ENCODE results near the gene KRT85.
"Not testable (repeated sequence)": the region's sequence is repeated elsewhere in the genome, so short reads cannot be mapped to it uniquely, and the experiment has no call there.

The KRT85 gene

DNA sequence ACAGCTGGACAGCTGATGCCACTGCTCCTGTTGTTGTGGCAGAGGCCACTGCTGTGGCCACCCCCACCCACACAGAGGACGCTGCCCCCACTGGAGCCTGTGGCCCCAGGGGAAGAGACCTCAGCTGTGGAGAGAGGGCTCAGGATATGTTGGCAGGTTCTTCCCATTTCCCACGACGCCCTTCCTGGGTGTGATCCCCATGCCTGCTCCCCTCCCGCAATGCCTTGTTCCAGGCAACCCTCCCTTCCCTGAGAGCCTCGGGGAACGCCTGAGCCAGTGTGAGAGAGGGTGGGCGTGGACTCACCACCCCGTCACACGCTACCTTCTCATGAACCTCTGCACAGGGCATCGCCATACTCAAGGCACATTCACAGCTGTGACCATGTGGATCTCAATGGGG, 44.5 kb upstream of the KRT85 start:
- Histone ChIP-seq H2AFZ (ENCODE audit: low read length) (no peak overlapping the region), H3K27me3 (ENCODE audit: insufficient read depth, low read length) (no peaks in the 10 kb centered on the region), H3K4me1 (ENCODE audit: insufficient read depth, low read length, severe bottlenecking) (no peaks in the 10 kb centered on the region), H3K79me2 (ENCODE audit: insufficient read depth, low read length) (no peaks in the 10 kb centered on the region), H3K9me3 (ENCODE audit: low read length) (no peaks in the 10 kb centered on the region), H3K4me3 (ENCODE audit: low read depth, low read length, poor library complexity, severe bottlenecking) (no peak overlapping the region), H3K36me3 (ENCODE audit: insufficient read depth, low read length) (no peaks in the 10 kb centered on the region), H3K9me2 (ENCODE audit: low read depth, low read length) (no peaks in the 10 kb centered on the region), H3F3A (ENCODE audit: insufficient read depth, low read length) (no peaks in the 10 kb centered on the region), H4K20me1 (ENCODE audit: insufficient read depth, low read length) (no peaks in the 10 kb centered on the region), H3K4me2 (ENCODE audit: low read length) (no peak overlapping the region), H3K9ac (ENCODE audit: low read length) (no peak overlapping the region), H3K27ac (ENCODE audit: low read depth, low read length, poor library complexity, severe bottlenecking) (no peak overlapping the region)
- TF ChIP-seq CTCF (IDR thresholded peaks at IDR 0.05; ENCODE audit: low read length) (no peak), EZH2 (IDR thresholded peaks at IDR 0.05; ENCODE audit: borderline replicate concordance, low read length) (no peak)

DNA sequence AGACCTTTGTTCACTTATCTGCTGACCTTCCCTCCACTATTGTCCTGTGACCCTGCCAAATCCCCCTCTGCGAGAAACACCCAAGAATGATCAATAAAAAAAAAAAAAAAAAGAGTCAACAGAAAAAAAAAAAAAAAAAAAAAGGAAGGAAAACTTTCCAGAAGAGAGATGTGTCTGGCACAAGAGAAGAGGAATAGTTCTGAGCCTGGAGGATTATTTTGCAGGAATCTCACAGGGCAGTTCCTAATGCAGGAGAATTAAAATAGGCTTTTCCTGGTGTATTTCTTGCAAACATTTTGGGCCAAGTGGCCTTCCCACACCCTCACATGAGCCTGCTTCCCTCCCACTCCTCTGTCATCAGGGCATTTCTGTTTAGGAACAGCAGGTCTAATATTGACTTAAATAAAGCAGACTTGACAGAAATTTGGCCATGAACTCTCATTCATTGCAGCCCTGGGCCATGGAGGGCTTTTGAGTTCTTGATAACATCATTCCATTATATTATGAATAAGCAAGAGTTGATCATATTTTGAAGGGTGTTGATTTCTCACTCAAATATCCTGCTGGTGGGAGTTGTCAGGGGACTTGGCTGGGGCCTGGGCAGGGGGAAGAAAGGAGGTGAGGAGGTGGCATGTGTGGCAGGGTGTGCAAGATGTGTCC, 43.4 kb upstream of the KRT85 start:
- H3K27me3 ChIP-seq (ENCODE audit: insufficient read depth, low read length); H3K9me2 ChIP-seq (ENCODE audit: low read depth, low read length); H3K4me2 ChIP-seq (ENCODE audit: low read length); H3K9ac ChIP-seq (ENCODE audit: low read length); H3F3A ChIP-seq (ENCODE audit: insufficient read depth, low read length); H2AFZ ChIP-seq (ENCODE audit: low read length); H3K27ac ChIP-seq (ENCODE audit: low read depth, low read length, poor library complexity, severe bottlenecking); H3K79me2 ChIP-seq (ENCODE audit: insufficient read depth, low read length); H3K4me3 ChIP-seq (ENCODE audit: low read depth, low read length, poor library complexity, severe bottlenecking); H3K4me1 ChIP-seq (ENCODE audit: insufficient read depth, low read length, severe bottlenecking); H4K20me1 ChIP-seq (ENCODE audit: insufficient read depth, low read length); H3K9me3 ChIP-seq (ENCODE audit: low read length); H3K36me3 ChIP-seq (ENCODE audit: insufficient read depth, low read length): not testable (repeated sequence)

DNA sequence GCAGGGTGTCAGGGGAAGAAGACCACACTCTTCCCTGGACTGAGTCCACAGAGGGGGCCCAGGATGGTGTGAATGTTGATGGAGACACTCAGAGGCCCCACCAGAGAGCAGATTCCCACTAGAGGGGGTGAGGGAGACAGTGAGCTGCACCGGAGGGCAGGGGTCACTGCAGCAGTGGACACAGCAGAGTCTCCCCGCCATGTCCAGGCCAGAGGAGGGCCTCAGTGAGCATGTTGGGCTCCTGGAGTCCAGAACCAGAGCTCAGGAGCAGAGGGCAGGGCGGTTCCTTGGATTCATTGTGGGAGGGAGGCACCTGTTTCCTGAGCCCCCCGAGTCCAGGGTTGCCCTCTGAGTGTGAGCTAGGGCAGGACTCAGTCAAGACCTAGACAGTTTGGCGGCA, 40.6 kb upstream of the KRT85 start:
- Histone ChIP-seq H3K4me3 (ENCODE audit: low read depth, low read length, poor library complexity, severe bottlenecking) (no peak overlapping the region), H3K4me2 (ENCODE audit: low read length) (no peak overlapping the region), H3K36me3 (ENCODE audit: insufficient read depth, low read length) (no peaks in the 10 kb centered on the region), H3K27ac (ENCODE audit: low read depth, low read length, poor library complexity, severe bottlenecking) (no peak overlapping the region), H4K20me1 (ENCODE audit: insufficient read depth, low read length) (no peaks in the 10 kb centered on the region), H3K9me2 (ENCODE audit: low read depth, low read length) (no peaks in the 10 kb centered on the region), H3K9ac (ENCODE audit: low read length) (no peak overlapping the region), H3K4me1 (ENCODE audit: insufficient read depth, low read length, severe bottlenecking) (no peaks in the 10 kb centered on the region), H3K79me2 (ENCODE audit: insufficient read depth, low read length) (no peaks in the 10 kb centered on the region), H2AFZ (ENCODE audit: low read length) (no peak overlapping the region), H3K27me3 (ENCODE audit: insufficient read depth, low read length) (no peaks in the 10 kb centered on the region), H3K9me3 (ENCODE audit: low read length) (no peaks in the 10 kb centered on the region), H3F3A (ENCODE audit: insufficient read depth, low read length) (no peaks in the 10 kb centered on the region)
- no peak for TF ChIP-seq CTCF (IDR thresholded peaks at IDR 0.05; ENCODE audit: low read length)
- TF ChIP-seq EZH2 (IDR thresholded peaks at IDR 0.05; ENCODE audit: borderline replicate concordance, low read length) = no peak

DNA sequence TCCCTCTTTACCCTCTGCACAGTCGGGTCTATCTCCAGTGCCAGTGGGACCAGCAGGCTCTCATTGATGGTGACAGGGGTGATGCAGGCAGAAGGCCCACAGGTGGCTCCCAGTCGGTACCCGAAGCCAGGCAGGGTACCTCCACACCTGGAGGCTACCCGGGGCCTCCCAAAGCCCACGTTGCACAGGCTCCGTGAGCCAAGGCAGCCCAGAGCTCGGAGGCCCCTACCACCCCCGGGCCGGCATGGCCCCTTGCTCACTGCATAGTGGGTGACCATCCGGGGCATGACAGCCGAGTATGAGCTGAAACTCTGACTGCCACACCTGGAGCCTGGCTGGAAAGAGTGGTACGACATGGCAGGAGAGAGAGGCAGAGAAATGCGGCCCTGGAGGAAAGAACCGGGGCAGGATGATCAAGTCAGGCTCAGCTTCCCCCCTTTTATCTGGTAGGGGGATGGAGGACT, 38.7 kb upstream of the KRT85 start, which contains the start of gene KRT82:
TSS of gene KRT82 (minus strand) at position 414 of the 464 bp plus-strand sequence. CDS start at position 356, 58 bp downstream.
- Histone ChIP-seq H3K9me2 (ENCODE audit: low read depth, low read length) (no peaks in the 10 kb centered on the region), H3K27ac (ENCODE audit: low read depth, low read length, poor library complexity, severe bottlenecking) (no peak within 1 kb of the TSS), H3F3A (ENCODE audit: insufficient read depth, low read length) (no peaks in the 10 kb centered on the region), H2AFZ (ENCODE audit: low read length) (no peak within 1 kb of the TSS), H3K9ac (ENCODE audit: low read length) (no peak within 1 kb of the TSS), H3K79me2 (ENCODE audit: insufficient read depth, low read length) (no peaks in the 10 kb centered on the region), H3K36me3 (ENCODE audit: insufficient read depth, low read length) (no peaks in the 10 kb centered on the region), H3K4me2 (ENCODE audit: low read length) (no peak within 1 kb of the TSS), H3K4me3 (ENCODE audit: low read depth, low read length, poor library complexity, severe bottlenecking) (no peak within 1 kb of the TSS), H4K20me1 (ENCODE audit: insufficient read depth, low read length) (no peaks in the 10 kb centered on the region), H3K27me3 (ENCODE audit: insufficient read depth, low read length) (no peaks in the 10 kb centered on the region), H3K4me1 (ENCODE audit: insufficient read depth, low read length, severe bottlenecking) (no peaks in the 10 kb centered on the region), H3K9me3 (ENCODE audit: low read length) (no peaks in the 10 kb centered on the region)
- TF ChIP-seq EZH2 (IDR thresholded peaks at IDR 0.05; ENCODE audit: borderline replicate concordance, low read length) (no peak), CTCF (IDR thresholded peaks at IDR 0.05; ENCODE audit: low read length) (no peak)

Data from OCI-LY1 (cell line).